Neural crest cell (in vitro differentiated cells): ENCODE results near the gene LIN37. TPM values are rescaled to one million over a fixed set of nuclear protein-coding genes. Genes with fewer than 3 reads are reported as not detected.

Experiments used
- DNase-seq: peaks from one replicate; pipeline ENCODE4 v3.0.0; 2021; ENCODE audit warnings: low read depth, mixed read lengths, low spot score
- H3K27ac Mint-ChIP-seq: one replicate; pipeline ENCODE4 v1.8.0; 2021; ENCODE audit warnings: mild to moderate bottlenecking, mixed read lengths; ENCODE audit not compliant: unreplicated experiment
- H3K27me3 Mint-ChIP-seq: 2 replicates; pipeline ENCODE4 v1.8.0; 2021; ENCODE audit warnings: low read depth, mild to moderate bottlenecking, mixed read lengths
- H3K36me3 Mint-ChIP-seq: 2 replicates; pipeline ENCODE4 v1.8.0; 2021; ENCODE audit warnings: low read depth, mild to moderate bottlenecking, mixed read lengths
- H3K4me1 Mint-ChIP-seq: 2 replicates; pipeline ENCODE4 v1.8.0; 2021; ENCODE audit warnings: mixed read lengths
- H3K4me3 Mint-ChIP-seq: one replicate; pipeline ENCODE4 v1.8.0; 2021; ENCODE audit warnings: mild to moderate bottlenecking, mixed read lengths
- H3K9me3 Mint-ChIP-seq: 2 replicates; pipeline ENCODE4 v1.8.0; 2021; ENCODE audit warnings: mixed read lengths
- CTCF ChIP-seq: fragments of 200-600 bp; sonication (generic); conservative IDR thresholded peaks from 2 replicates; pipeline ENCODE4 v1.5.0; 2021; ENCODE audit warnings: antibody characterized with exemption, mild to moderate bottlenecking
- total RNA-seq: library from RNA; stranded (reverse); gene quantifications from 2 replicates; pipeline ENCODE4 v1.2.1, GENCODE V29; 2021

The LIN37 gene
- total RNA-seq, 1 donor from 2014 or later = 12.5 TPM

DNA sequence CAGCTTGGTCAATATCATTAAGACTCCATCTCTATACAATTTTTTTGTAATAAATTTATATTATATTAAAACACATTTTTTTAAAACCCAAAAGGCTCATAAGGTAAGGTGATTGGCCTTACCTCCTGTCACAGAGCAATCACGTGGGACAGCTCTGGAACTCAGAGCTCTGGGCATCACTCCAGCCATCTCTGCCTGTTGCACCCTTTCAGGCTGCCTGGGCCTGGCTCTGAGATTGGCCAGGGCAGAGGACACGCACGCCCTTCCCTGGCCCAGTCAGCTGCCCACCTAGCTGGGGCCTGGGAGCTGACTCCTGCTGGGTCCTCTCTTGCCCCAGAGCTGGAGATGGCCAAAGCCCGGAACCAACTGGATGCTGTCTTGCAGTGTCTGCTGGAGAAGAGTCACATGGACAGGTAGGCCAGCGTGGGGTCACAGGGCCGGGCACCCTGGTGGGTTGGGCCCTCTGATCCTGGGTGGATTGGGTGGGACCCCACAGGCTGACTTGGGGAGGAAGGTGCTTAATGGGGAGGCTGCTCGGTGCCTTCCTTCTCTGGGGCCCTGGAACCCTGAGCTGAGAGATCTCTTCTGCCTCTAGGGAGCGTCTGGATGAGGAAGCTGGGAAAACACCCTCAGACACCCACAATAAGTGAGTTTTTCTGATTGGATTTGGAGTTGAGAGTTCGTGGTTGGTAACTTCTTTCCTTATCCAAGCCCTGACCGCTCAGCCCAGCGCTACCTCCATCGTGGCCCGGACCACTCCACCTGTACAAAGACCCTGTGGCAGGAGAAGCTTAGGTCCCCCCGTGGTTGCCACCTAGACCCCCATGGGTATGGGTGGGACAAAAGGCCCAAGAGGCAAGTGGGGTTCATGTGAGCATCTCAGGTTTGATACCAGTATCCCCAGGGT lies 3.7 kb downstream of the LIN37 start:
- Mint-ChIP-seq H3K9me3 (no peaks in the 10 kb centered on the region), H3K36me3 (no peaks in the 10 kb centered on the region), H3K4me1 (peaks cover 25% of the 10 kb centered on the region), H3K27ac (no peak overlapping the region), H3K4me3 (no peak overlapping the region), H3K27me3 (peaks cover 2% of the 10 kb centered on the region)
- DNase-seq = no peak
- no peak for TF ChIP-seq CTCF

DNA sequence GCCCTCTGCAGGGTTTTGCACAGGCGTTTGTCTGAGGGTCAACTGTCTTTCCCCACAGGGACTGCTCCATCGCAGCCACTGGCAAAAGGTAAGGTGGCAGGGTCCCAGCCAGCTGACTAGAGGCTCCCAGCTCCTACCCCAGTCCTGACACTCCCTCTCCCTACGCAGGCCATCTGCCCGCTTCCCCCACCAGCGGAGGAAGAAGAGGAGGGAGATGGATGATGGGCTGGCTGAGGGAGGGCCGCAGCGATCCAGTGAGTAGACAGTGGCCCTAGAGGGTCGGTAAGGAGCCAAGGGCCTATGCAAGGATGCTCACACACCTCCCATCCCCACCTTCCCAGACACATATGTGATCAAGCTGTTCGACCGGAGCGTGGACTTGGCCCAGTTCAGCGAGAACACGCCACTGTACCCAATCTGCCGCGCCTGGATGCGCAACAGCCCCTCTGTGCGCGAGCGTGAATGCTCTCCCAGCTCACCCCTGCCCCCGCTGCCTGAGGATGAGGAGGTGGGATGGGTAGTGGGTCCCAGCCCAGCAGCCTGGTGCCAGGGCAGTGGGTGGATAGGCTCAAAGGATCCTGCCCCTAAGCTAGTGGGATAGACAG lies 4.5 kb downstream of the LIN37 start:
- Mint-ChIP-seq H3K4me1 (peaks cover 24% of the 10 kb centered on the region), H3K27ac (no peak overlapping the region), H3K4me3 (no peak overlapping the region), H3K27me3 (peaks cover 2% of the 10 kb centered on the region), H3K36me3 (no peaks in the 10 kb centered on the region), H3K9me3 (no peaks in the 10 kb centered on the region)
- DNase-seq = no peak
- no peak for TF ChIP-seq CTCF

DNA sequence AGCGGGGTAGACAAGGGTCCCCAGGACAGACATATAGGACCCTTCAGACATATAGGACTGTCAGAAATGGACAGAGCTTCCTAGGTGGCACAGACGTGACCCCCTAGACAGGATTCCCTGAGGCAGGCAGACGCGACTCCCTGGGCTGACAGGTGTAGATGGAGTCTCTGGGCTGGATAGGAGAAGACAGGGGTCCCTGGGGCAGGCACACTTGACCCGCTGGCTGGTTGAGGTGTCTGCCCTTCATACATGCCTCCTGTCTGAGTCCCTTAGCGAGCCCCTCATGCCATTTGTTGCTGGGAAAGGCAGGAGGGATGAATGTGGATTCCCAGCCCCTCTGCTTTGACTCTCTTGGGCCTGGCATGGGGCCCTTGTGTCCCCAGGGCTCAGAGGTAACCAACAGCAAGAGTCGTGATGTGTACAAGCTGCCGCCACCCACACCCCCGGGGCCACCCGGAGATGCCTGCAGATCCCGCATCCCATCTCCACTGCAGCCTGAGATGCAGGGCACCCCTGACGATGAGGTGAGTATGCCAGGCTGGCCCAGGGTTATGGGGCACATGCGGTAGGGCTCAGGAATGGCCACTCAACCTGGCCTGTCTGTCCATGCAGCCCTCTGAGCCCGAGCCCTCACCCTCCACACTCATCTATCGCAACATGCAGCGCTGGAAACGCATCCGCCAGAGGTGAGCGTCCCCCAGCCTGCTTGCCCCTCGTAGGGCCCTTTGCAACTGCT lies 5.4 kb downstream of the LIN37 start:
- DNase-seq = no peak
- H3K27ac Mint-ChIP-seq = no peak overlapping the region
- H3K4me1 Mint-ChIP-seq = peaks cover 21% of the 10 kb centered on the region
- H3K9me3 Mint-ChIP-seq = no peaks in the 10 kb centered on the region
- peaks cover 2% of the 10 kb centered on the region for H3K27me3 Mint-ChIP-seq
- H3K36me3 Mint-ChIP-seq = no peaks in the 10 kb centered on the region
- no peak for TF ChIP-seq CTCF
- peak overlapping the region; percentile 47 for H3K4me3 Mint-ChIP-seq

GRCh38 chr19:35754370-35755130 lies 6.2 kb downstream of the LIN37 start:
- Mint-ChIP-seq H3K27me3 (peaks cover 2% of the 10 kb centered on the region), H3K4me1 (peaks cover 23% of the 10 kb centered on the region), H3K9me3 (no peaks in the 10 kb centered on the region), H3K27ac (no peak overlapping the region), H3K4me3 (peak overlapping the region; percentile 72), H3K36me3 (no peaks in the 10 kb centered on the region)
- no peak for DNase-seq
- no peak for TF ChIP-seq CTCF

DNA sequence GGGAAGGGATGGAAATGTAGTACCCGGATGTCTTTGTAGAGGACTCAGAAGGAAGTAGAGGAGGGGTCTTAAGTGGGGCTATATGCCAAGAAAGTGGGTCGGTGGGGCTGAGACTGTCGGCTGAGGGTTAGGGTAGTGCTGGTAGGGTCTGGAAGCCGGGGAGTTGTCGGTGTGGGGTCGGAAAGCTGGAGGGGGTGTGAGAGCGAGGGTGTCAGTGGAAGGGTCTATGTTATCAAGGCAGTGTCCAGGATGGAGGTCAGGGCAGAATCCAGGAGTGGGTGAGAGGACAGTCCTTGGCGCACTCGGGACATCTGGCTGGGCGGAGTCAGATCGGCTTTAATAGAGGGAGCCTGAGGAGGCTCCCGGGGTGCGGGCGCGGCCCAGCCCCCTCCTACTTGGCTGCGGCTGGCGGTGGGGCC lies 6.8 kb downstream of the LIN37 start:
- Mint-ChIP-seq H3K9me3 (no peaks in the 10 kb centered on the region), H3K4me1 (peaks cover 25% of the 10 kb centered on the region), H3K36me3 (no peaks in the 10 kb centered on the region), H3K27me3 (peaks cover 2% of the 10 kb centered on the region), H3K4me3 (peak overlapping the region; percentile 72), H3K27ac (no peak overlapping the region)
- no peak for TF ChIP-seq CTCF
- DNase-seq = no peak
